Right kidney (tissue), 9 donors: ENCODE measurements around the gene SLC39A7.

Experiments
- DNase-seq: peaks from one replicate; pipeline ENCODE4 v3.0.0-alpha.2; 2016
- long read RNA-seq, 8 donors: transcript quantifications; one replicate each; lab custom pipeline, GENCODE V29; 2026

SLC39A7 gene, protein sequence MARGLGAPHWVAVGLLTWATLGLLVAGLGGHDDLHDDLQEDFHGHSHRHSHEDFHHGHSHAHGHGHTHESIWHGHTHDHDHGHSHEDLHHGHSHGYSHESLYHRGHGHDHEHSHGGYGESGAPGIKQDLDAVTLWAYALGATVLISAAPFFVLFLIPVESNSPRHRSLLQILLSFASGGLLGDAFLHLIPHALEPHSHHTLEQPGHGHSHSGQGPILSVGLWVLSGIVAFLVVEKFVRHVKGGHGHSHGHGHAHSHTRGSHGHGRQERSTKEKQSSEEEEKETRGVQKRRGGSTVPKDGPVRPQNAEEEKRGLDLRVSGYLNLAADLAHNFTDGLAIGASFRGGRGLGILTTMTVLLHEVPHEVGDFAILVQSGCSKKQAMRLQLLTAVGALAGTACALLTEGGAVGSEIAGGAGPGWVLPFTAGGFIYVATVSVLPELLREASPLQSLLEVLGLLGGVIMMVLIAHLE
- long read RNA-seq, donor 1, transcript SLC39A7-202 (7 exons, 2,409 nt), result minor isoform, 8 of 21 reads
- long read RNA-seq, donor 1, transcript SLC39A7-201 (8 exons, 2,153 nt), result major isoform, 12 of 21 reads
- long read RNA-seq, donor 1, partial matches to known transcripts, result 0 of 21 reads
- long read RNA-seq, donor 1, other reads (novel, unspliced or antisense), result 0 of 21 reads
- long read RNA-seq, donor 2, transcript SLC39A7-201 (8 exons, 2,153 nt), result minor isoform, 9 of 27 reads
- long read RNA-seq, donor 2, transcript SLC39A7-202 (7 exons, 2,409 nt), result major isoform, 10 of 27 reads
- long read RNA-seq, donor 2, partial matches to known transcripts, result 7 of 27 reads
- long read RNA-seq, donor 2, other reads (novel, unspliced or antisense), result 0 of 27 reads
- long read RNA-seq, donor 3, partial matches to known transcripts, result 8 of 15 reads
- long read RNA-seq, donor 3, other reads (novel, unspliced or antisense), result 0 of 15 reads
- long read RNA-seq, donor 4, transcript SLC39A7-202 (7 exons, 2,409 nt), result major isoform, 6 of 10 reads
- long read RNA-seq, donor 4, partial matches to known transcripts, result 0 of 10 reads
- long read RNA-seq, donor 4, other reads (novel, unspliced or antisense), result 0 of 10 reads
- long read RNA-seq, donor 5, transcript SLC39A7-201 (8 exons, 2,153 nt), result major isoform, 23 of 57 reads
- long read RNA-seq, donor 5, transcript SLC39A7-202 (7 exons, 2,409 nt), result minor isoform, 11 of 57 reads
- long read RNA-seq, donor 5, partial matches to known transcripts, result 22 of 57 reads
- long read RNA-seq, donor 5, other reads (novel, unspliced or antisense), result 0 of 57 reads
- long read RNA-seq, donor 6, transcript SLC39A7-201 (8 exons, 2,153 nt), result major isoform, 13 of 20 reads
- long read RNA-seq, donor 6, transcript SLC39A7-202 (7 exons, 2,409 nt), result minor isoform, 7 of 20 reads
- long read RNA-seq, donor 6, partial matches to known transcripts, result 0 of 20 reads
- long read RNA-seq, donor 6, other reads (novel, unspliced or antisense), result 0 of 20 reads
- long read RNA-seq, donor 7, transcript SLC39A7-202 (7 exons, 2,409 nt), result major isoform, 9 of 16 reads
- long read RNA-seq, donor 7, partial matches to known transcripts, result 0 of 16 reads
- long read RNA-seq, donor 7, other reads (novel, unspliced or antisense), result 0 of 16 reads
- long read RNA-seq, donor 8, transcript SLC39A7-202 (7 exons, 2,409 nt), result major isoform, 10 of 29 reads
- long read RNA-seq, donor 8, transcript SLC39A7-201 (8 exons, 2,153 nt), result minor isoform, 7 of 29 reads
- long read RNA-seq, donor 8, partial matches to known transcripts, result 9 of 29 reads
- long read RNA-seq, donor 8, other reads (novel, unspliced or antisense), result 0 of 29 reads

DNA sequence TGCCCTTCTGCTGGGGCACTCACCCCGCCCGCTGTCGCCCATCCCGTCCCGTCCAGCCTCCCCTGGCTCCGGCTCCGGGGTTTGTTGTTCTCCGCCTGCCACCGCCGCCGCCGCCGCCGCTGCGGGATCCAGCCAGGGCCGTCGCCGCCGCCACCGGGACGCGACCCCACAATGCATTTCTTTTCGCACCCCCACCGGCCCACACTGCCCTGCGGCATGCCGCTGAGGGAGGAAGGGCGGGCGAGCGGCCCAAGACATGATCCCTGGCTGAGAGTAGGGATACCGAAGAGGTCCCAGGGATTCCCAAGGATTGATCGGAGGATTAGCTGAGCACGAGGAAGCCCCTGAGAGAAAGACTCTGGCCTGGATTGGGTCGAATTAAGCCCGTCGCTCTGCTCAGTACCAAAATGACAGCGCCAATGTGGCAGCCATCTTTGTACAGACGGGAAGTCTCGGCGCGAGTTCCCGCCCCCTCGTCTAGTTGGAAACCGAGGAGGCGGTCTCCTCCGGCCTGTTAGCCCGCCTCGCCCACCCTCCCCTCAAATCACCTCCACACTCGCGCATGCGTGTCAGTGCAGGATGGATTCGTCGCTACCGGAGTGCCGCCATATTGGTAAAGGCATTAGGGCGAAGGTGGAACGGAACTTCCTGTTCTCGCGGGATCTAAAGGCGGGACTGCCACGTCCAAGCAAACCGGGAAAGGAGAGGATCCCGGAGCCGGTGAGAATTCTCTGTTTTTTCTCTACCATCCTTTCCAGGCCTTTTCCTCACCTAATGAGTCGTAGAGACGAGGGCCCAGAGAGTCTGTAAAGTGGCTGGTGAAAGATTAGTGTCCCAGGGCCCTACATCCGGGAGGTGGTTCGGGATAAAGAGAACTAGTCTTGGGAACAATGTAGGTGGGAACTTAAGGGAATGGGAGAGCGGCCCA lies at the start of gene SLC39A7, which contains the start of gene RXRB:
TSS of gene SLC39A7 (plus strand) at position 649 of the 928 bp plus-strand sequence. CDS start 379 bp downstream, outside the sequence.
TSS of gene RXRB (minus strand) at position 447 of the 928 bp plus-strand sequence. CDS start at position 258, 189 bp downstream.
- peak; percentile 97 for DNase-seq

DNA sequence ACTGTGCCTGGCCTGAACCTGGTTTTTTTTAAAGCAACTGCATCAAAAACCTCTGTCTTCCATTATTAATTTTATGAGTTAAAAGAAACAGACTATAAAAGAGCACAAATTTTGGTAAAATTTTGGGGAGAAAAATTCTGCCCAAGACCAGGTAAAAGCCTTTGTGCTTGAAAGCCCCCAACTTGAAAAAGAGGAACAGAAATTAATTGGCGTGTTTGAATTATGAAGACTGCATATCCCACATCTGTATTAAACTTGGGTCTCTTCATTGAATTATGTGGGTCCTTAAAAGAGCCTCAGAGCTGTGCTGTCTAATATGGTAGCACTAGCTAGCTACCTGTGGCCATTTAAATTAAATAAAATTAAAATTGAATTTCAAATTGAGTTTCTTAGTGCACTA lies 49.6 kb upstream of the SLC39A7 start:
- DNase-seq, result no peak

DNA sequence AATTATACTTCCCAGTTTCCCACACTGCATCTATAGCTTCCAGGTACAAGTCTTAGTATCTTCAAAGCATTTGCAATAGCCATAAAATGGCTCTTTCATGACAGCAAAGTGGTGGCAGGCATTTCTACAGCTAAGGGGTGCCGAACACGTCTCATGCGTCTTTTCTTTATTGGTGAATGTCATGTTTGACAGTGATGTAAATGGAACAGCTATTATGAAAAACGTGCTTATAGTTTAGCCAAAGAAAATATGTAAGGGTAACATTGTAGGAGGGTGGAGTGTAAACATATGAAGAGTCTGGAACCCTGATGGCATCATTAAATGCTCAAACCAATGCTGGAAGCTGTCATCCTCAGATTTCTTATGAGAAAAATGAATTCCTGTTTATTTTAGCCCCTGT lies 46.3 kb upstream of the SLC39A7 start:
- DNase-seq, result no peak

DNA sequence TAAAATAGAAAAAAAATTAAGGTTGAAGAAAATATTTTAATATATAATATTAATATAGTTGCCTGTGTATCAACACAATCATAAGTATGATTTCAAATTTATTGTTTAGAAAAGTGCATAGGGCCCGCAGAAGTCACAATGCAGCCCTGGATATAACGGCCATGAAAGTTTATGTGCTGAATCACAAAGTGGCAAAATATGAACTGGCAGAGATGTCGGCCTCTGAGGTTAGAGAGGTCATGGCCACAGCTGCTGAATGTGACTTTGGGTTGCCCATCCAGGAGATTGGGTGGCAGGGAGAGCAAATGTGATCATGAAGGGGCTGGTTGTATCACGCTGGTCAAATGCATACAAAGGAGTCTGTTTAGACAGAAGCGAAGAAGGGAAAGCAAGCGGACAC lies 44.1 kb upstream of the SLC39A7 start:
- no peak for DNase-seq

DNA sequence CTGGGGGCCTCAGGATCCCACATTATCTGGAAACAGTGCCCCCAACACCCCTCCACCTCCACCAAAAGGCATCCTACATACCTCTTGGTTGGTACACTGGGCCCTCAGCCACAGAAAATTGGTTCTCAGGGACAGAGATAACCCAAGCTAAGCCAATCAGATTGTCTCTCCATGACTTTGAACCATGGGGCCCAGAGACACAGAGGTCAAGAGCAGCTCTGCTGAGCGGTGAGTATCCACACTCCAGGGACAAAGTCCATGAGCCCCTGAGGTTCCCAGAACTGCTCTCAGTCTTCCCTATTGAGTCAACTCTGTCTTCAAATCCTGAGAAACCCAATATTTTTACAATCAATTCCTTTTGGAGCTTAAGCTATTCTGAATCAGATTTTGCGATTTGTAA lies 43.7 kb upstream of the SLC39A7 start:
- no peak for DNase-seq

DNA sequence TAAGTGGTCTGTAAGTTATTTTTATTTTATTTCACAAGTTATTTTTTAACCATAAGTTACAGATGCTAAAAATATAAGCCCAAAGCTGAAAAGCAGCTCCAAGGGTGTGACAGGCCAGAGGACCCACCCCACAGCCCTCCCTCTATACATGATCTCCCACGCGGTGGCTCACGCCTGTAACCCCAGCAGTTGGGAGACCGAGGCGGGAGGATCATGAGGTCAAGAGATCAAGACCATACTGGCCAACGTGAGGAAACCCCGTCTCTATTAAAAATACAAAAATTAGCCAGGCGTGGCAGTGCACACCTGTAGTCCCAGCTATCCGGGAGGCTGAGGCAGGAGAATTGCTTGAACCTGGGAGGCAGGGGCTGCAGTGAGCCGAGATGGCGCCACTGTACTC lies 40.6 kb upstream of the SLC39A7 start:
- no peak for DNase-seq

DNA sequence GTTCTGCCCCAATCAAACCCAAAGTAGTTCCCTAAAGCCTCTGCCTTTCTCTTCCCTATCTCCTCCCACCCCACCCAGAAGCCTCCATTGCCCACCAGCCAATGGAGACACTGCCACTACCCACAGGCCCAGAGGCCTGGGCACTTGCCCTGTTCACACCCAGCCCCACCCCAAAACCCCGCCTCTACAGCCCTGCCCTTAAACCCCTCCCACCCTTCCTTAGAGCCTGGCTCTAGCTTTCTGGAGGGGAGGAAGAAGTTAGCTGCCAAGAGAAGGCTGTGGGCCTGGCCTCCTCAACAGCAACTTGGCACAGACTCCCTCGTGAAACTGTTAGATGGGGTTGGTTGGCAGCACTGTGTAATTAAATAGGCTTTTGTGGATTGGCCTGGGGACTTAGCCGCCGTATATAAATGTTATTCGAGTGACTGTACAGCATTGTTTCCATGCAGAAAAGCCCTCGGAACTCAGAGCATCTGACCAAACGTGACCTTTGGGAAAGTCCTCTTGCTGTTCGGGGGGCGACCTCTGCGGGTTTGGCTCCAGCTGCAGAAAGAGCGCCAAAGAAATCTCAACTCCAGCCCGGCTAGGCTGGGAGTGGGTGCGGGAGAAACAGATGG lies 39.8 kb upstream of the SLC39A7 start:
- no peak for DNase-seq

DNA sequence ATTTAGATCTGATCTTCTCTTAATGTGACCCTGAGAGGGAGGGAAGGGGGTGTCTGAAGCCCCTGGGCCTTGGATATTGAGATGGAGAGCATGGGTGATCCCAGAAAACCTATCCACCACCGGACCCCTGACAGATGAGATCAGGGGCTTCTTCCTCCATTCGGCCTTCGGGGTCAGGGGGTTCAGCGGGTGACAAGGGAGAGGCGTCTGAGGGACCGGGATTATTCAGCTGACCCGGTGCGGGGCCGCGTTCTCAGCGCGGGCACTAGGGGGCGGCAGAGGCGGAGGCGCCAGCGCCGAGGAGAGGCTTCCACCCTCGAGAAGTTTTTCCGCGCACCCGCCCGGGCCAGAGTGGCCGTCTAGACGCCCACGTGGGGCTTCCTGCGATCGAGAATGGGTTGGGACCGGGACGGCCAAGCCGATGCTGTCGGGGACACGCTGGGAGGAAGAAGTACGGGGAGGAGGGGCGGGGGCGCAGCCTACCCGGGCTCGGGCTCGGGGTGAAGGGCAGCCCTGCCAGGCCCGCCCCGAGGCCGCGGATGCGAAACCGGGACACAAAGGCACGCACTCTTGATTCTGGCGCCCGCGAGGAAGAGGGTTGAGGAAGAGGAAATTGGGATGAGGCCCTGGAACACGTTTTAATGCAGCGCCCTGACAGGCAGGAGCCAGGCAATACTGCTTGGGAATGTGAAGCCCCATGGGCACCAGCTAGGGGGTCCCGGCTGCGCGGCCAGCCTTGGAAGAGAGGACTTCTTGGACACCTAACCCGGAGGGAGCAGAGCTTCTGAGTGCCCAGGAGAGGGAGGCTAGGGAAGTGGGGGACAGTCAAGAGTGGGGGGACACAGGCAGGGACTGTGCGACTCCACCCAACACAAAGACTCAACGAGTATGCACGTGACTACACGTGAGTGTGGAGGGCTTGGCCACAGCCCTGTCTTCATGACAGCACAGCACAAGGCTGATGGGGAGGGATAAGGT lies 39.0 kb upstream of the SLC39A7 start:
- peak; percentile 79 for DNase-seq

DNA sequence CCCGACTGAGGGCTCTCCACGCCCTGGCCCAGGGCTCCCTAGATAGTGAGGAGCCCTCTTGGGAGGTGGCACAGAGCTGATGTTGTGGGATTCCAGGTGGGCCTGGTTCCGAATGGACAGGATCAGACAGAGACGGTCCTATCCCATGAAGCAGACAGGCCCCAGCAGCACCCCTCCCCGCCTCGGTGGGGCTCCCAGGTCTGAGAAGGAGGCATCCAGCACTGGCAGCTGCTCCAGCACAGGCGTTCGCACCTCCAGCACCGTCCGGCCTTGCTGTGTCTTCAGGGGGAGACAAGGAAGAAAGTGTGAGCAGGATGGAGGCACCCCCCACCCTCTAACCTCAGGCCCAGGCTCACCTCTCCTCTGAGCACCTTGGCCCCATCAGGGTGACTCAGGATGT lies 37.1 kb upstream of the SLC39A7 start:
- no peak for DNase-seq

DNA sequence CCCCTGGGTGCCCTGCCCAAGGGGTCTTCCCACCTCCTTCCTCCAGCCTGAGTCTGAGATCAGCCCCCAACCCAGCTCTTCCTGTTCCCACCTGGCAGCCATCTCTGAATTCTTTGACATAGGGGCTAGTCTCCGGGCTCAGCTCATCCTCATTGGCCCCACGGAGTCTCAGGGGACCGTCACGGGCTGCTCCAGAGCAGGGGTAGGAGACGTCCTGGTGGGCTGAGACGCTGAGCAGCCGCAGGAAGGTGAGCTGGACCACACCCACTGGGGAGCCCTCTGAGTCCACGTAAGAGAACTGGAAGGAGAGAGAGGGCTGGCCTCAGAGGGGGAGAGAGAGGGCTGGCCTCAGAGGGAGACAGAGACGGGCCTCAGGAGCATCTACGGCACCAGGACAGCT lies 36.5 kb upstream of the SLC39A7 start:
- no peak for DNase-seq

DNA sequence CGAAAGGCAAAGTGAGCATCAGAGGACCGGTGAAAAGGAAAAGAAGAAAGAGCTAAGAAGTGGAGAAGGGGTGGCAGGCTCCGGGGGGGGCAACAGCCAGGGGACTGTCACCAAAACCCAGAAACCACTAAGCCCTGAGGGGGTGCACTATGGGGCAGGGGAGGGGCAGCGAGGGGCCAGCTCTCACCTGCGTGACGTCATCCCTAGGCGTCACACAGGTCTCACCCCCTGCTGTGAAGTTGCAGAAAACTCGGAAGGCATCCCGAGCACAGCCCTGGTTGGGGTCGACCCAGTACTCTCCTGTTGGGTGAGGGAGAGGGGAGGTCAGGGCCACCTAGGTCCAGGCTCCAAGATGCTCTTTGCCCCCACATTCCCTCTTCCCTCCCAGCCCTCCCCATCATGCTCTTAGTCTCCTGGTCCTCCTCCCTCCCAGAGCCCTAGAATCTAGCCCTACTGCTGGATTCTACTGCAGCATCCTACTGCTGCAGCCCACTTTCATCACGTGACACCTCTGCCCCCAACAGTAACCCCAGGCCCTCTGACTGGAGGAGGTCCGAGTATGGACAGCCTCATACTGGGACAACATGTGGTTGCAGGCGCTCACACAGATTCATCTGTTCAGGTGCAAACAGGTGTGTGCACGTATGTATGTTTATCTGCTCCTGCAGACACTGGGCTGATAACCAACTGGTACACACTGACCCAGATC lies 35.8 kb upstream of the SLC39A7 start:
- no peak for DNase-seq

DNA sequence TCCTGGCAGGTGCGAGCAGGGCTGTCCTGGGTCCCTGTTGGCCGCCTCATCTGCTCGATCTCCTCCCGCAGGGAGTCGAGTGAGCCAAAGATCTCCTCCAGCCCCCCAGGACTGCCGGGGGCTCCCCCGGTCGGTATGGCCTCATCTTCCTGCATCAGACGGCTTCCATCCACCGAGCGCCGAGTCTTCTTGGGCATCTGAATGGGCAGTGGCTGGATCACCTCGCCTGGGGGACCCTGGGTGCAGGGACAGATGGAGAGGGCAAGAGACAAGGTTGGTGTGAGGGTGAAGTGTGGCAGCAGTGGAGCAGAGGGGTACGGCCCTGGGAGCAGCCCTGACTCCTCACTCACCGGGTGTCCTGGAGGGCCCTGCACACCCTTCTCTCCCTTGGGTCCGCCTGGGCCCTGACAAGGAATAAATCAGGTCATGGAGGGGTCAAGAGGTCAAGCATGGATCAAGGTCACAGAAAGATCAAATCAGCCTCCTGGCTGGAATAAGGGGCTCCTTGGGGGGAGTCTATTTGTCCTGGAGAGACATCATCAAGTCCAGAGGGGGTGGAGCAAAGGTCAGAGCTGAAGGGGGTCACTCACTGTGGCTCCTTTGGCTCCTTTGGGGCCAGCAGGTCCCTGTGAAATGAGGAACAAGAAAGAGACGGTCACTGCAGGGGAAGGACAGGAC lies 34.9 kb upstream of the SLC39A7 start:
- DNase-seq, result no peak

DNA sequence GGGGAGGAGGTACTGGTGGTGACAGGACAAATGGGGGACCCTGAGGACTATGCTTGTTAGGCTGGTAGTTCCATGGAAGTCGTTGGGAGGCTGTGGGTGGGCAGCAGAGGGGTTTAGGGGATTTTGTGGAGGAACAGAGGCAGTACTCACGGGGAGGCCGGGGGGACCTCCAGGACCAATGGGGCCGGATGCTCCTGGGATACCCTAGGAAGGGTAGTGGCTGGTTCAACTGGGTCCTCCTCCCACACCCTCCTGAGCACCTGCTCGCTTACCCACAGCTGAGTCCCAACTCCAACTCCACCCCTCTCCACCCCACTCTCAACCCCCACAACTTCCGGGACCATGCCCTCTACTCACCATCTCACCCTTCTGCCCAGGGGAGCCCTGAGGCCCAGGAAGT lies 34.3 kb upstream of the SLC39A7 start:
- no peak for DNase-seq

DNA sequence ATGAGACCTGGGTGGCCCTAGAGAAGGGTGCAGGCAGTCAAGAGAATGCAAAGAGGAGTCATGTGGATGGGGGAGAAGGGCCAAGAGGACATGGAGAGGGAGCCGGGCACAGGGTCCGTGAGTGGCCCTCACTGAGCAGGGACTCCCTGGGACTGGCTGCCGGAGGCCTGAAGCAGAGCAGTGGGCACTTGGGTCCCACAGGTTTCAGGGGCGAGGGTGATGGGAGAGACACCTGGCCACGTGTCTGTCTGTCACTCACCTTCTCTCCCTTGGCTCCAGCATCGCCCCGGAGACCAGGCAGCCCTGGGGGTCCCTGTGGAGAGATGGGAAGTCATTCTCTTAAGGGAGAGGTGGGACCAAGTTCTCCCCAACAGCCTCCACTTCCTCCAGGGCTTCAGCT lies 33.9 kb upstream of the SLC39A7 start:
- no peak for DNase-seq

DNA sequence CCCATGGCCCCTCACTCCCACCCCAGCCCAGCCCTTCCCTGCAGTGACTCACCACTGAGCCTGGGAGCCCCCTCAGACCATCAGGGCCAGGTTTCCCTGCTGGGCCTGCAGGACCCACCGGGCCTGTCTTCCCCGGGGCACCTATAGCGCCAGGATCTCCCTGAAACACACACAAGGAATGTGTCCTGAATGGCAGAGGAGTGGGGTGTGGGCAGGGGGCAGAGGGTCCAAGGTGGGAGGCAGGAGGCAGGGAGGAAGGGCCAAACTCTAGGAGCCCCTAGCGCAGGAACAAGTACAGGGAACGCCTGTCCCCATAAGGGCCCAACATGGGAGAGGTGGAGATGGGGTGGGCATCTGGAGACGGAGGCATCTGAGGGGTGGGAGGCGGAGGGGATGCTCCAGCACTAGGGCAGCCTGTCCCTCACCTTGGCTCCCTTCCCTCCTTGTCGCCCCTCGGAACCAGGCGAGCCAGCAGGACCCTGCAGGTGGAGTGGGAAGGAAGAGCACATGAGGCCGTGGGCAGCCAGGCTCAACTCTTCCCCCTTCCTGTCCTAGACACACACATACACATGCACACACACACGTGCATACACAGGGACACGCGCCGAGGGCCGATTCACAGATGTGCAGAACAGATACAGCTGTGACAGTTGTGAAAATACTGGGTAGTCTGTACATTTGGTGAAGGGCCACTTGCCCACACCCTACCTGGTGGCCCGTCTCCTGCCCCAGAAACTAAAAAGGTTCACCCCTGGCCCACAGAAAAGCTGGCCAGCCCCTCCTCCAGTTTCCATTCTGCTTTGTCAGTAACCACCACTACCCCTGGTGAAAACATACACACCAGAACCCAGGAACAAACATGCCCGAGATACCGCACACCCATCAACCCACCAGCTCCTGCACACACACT lies 33.0 kb upstream of the SLC39A7 start:
- DNase-seq, result no peak

DNA sequence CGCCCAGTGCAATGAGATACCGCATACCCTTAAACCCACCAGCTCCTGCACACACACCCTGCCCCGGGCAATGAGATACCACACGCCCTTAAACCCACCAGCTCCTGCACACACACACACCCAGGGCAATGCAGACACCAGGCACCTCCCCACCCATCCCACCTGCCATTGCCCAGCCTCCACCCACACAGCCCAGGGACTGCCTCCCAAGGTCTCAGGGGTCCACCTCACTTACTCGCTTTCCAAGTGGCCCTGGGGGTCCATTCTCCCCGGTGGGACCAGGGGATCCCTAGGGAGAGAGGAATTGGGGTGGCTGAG lies 32.4 kb upstream of the SLC39A7 start:
- no peak for DNase-seq
